Fibroblast of mammary gland (primary cell): Measurements from ENCODE around the gene GET4.

ENCODE experiments used
- DNase-seq: peaks from one replicate; pipeline ENCODE4 v3.0.0-alpha.2; 2010; ENCODE audit warnings: low read depth
- H3K4me3 ChIP-seq: 2 replicates; pipeline ENCODE4 v1.5.1; 2011; ENCODE audit warnings: low read depth, mild to moderate bottlenecking, low read length, moderate library complexity; ENCODE audit not compliant: control insufficient read depth
- TF ChIP-seq, protein P1 (sequence below): conservative IDR thresholded peaks from 2 replicates; pipeline ENCODE4 v1.5.1; 2011; ENCODE audit warnings: low read depth, low read length, inconsistent platforms; ENCODE audit not compliant: control insufficient read depth, insufficient read depth

GET4 gene

DNA sequence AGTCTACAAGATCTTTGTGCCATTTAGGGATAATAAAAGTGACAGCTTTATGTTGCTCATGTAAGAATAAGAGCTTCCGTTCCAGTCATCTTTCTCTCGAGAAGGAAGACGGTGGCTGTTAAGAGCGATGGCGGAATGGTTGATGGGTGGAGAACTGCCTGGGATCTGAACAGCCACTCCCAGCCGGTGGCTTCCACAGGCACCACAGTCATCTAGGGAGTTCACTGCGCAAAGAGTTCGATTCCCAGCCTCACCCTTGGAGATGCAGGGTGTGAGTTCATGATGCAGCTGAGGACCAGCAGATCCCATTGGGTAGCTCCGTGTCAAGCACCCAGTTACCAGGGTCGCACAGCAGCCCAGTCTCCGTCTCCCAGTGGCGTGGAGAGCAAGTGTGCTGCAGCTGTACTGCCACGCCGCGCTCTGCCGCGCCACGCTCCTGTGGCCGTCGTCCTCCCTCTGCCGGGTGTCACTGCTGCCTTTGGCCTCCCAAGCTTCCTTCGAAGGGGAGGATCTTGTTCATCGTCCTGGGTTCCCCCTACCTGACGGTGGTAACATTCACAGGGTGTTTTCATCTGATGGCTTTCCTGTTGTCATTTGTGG lies 36.3 kb upstream of the GET4 start:
- TF ChIP-seq, protein P1, sequence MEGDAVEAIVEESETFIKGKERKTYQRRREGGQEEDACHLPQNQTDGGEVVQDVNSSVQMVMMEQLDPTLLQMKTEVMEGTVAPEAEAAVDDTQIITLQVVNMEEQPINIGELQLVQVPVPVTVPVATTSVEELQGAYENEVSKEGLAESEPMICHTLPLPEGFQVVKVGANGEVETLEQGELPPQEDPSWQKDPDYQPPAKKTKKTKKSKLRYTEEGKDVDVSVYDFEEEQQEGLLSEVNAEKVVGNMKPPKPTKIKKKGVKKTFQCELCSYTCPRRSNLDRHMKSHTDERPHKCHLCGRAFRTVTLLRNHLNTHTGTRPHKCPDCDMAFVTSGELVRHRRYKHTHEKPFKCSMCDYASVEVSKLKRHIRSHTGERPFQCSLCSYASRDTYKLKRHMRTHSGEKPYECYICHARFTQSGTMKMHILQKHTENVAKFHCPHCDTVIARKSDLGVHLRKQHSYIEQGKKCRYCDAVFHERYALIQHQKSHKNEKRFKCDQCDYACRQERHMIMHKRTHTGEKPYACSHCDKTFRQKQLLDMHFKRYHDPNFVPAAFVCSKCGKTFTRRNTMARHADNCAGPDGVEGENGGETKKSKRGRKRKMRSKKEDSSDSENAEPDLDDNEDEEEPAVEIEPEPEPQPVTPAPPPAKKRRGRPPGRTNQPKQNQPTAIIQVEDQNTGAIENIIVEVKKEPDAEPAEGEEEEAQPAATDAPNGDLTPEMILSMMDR: no peak

DNA sequence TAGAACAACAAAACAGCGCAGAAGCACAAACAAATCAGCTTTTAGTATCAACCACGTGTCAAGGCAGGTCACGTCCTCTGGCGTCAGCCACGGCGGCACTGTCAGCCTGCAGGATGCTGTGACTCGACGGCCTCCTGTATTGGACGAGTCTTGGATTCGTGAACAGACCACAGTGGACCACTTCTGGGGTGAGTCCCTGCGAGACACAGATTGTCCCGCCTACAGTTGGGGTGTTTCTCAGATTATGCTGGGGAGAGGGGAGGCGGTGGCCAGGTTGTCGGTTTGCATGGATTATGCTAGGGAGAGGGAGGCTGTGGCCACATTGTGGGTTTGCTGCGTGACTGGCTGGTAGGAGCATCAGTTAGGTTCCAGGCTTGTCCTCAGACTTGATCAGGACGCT lies 34.4 kb upstream of the GET4 start:
- no peak overlapping the region for H3K4me3 ChIP-seq
- TF ChIP-seq, protein P1: no peak
- no peak for DNase-seq

More for the DNA sequence above, 36.3 kb upstream of the GET4 start:
- no peak overlapping the region for H3K4me3 ChIP-seq
- no peak for DNase-seq

DNA sequence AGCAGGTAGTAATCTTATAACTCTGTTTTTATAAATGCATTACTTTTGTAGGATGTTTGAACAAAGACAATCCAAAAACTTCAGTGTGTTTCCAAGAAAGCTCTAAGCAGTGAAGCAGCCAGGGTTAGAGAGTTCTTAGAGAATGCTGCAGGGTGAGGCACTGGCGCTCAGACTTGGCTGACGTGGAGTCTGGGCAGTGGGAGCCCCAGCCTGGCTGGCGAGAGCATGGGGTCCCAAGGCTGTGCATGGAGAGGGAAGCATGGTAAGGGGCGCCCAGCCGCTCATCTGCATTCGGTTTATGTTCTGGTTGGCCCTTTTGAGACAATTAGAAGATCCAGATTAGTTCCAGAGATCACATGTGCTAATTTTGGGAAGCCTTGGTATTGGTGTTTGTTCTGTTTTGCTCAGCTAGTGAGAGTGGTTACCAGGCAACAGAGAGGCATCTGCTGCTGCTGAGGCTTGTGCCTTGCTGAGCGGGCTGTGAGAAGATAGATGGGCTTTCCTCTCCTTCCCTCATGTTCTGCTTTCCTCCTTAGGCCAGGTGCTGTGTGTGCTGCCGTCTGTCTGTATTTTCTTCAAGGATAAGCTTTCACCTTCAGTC lies 33.8 kb upstream of the GET4 start:
- TF ChIP-seq, protein P1: no peak
- no peak for DNase-seq
- H3K4me3 ChIP-seq: no peak overlapping the region

DNA sequence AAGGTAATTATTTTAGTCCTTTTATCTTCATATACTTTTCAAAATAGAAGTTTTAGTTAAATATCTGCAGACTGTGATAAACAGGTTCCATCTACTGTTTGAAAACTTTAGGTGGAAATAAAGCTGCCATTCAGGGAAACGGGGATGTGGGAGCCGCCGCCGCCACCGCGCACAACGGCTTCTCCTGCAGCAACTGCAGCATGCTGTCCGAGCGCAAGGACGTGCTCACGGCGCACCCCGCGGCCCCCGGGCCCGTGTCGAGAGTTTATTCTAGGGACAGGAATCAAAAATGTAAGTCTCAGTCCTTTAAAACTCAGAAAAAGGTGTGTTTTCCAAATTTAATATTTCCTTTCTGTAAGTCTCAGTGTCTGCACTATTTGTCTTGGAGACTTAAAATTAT lies 33.1 kb upstream of the GET4 start:
- TF ChIP-seq, protein P1: no peak
- H3K4me3 ChIP-seq: no peak overlapping the region
- no peak for DNase-seq

DNA sequence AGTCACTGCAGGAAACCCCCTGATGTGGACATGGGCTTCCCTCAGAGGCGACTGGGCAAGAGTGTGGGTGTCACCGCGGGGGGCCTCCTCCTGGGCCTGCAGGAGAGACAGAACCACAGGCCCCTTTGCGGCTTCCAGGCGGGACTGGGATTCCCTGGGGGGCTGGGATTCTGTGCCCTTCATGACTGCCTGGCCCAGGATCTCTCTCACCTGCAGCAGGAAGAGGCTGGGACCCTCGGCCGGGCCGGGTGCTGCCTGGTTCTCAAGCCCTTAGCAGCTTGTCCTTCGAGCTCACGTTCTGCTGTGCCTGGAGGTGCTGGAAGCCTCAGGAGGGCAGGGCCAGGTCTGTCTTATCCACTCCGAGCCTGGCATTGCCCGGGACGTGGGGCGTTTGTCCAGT lies 32.3 kb upstream of the GET4 start:
- DNase-seq: no peak
- TF ChIP-seq, protein P1: no peak
- no peak overlapping the region for H3K4me3 ChIP-seq

DNA sequence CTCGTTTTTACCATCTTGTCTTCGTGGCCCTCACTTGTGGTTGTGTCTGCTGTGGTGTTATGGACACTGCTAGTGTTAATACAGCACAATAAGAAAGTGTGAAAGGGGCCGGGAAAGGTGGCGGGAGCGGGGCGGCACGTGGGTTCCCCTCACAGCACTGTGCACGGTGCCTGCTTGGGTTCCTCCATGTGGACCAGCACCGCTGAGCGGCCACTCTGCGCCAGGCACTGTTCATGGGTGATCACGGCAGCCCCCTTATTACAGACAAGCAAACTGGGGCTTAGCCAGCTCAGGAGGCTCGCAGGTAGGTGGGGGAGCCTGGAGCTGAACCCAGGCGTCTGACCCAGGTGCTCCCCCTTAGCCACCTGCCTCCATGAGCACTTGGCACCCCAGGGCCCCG lies 31.8 kb upstream of the GET4 start:
- no peak overlapping the region for H3K4me3 ChIP-seq
- DNase-seq: no peak
- TF ChIP-seq, protein P1: no peak
